Ishikawa (cell line): ENCODE measurements around the gene TOR4A.

Experiments used
- CEBPB ChIP-seq: IDR thresholded peaks from 2 replicates; pipeline ENCODE4 v1.6.1; 2012
- CREB1 ChIP-seq: IDR thresholded peaks from 2 replicates; pipeline ENCODE4 v1.6.1; 2012; ENCODE audit warnings: low read depth
- EGR1 ChIP-seq: IDR thresholded peaks from 2 replicates; pipeline ENCODE4 v1.6.1; 2012
- EP300 ChIP-seq: IDR thresholded peaks from 2 replicates; pipeline ENCODE4 v1.6.1; 2012; ENCODE audit warnings: borderline replicate concordance
- FOXM1 ChIP-seq: IDR thresholded peaks from 2 replicates; pipeline ENCODE4 v1.6.1; 2012; ENCODE audit warnings: low read depth, borderline replicate concordance
- NFIC ChIP-seq: IDR thresholded peaks from 2 replicates; pipeline ENCODE4 v1.6.1; 2012
- RAD21 ChIP-seq: IDR thresholded peaks from 2 replicates; pipeline ENCODE4 v1.6.1; 2012; ENCODE audit warnings: low read depth
- TAF1 ChIP-seq: IDR thresholded peaks from 2 replicates; pipeline ENCODE4 v1.6.1; 2012; ENCODE audit warnings: low read depth, mild to moderate bottlenecking
- TCF12 ChIP-seq: IDR thresholded peaks from 2 replicates; pipeline ENCODE4 v1.6.1; 2012; ENCODE audit warnings: low read depth
- TEAD4 ChIP-seq: IDR thresholded peaks from 2 replicates; pipeline ENCODE4 v1.6.1; 2012
- YY1 ChIP-seq: IDR thresholded peaks from 2 replicates; pipeline ENCODE4 v1.6.1; 2012; ENCODE audit warnings: low read depth
- ZBTB7A ChIP-seq: IDR thresholded peaks from 2 replicates; pipeline ENCODE4 v1.6.1; 2012; ENCODE audit warnings: low read depth
- TF ChIP-seq, protein P1 (sequence below): IDR thresholded peaks from 2 replicates; pipeline ENCODE4 v1.6.1; 2012; ENCODE audit warnings: low read depth, mild to moderate bottlenecking
- TF ChIP-seq, protein P2 (sequence below): IDR thresholded peaks from 2 replicates; pipeline ENCODE4 v1.6.1; 2012
- TF ChIP-seq, protein P3 (sequence below): IDR thresholded peaks from 2 replicates; pipeline ENCODE4 v1.6.1; 2012

The TOR4A gene

DNA sequence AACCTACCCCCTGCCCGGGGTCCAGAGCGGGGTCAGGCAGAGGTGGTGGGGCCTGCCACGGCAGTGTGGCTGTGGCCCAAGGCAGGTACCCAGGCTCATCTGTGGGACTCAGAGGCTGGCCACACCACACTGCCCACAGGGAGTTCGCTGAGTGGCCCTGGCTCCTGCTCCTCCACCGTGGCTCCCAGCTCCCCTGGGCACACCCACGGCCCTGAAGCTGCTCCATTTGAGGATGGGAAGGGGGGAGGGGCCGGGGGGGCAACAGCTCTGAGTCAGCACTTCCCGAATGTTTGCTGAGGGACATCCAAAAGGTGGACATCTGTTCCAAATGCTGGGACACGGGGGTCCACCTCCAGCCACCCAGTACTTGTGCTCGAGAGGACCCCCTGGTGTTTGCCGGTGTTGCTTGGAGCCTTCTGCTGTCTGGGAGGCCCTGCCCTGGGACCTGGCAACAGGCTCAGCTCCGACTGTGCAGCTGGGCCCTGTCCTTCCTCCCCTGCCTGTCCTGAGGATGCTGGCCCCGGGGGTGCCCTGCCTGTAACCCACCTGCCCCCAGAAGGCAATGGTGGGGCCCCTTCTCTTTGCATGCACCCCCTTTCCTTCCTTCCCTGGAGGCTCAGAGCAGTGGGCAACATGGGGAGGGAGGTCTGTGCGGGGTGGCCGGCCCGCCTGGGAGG, 27.0 kb downstream of the TOR4A start:
- TF ChIP-seq CEBPB (no peak), FOXM1 (no peak), TAF1 (no peak), EGR1 (no peak), RAD21 (no peak), TEAD4 (no peak), NFIC (no peak), ZBTB7A (peak; percentile 61; the same call in 1 of the 2 replicates), EP300 (no peak), TCF12 (no peak), CREB1 (0 out of 2 replicates have a peak, but pooled peaks have one; percentile 12), YY1 (no peak)
- TF ChIP-seq, protein P1, sequence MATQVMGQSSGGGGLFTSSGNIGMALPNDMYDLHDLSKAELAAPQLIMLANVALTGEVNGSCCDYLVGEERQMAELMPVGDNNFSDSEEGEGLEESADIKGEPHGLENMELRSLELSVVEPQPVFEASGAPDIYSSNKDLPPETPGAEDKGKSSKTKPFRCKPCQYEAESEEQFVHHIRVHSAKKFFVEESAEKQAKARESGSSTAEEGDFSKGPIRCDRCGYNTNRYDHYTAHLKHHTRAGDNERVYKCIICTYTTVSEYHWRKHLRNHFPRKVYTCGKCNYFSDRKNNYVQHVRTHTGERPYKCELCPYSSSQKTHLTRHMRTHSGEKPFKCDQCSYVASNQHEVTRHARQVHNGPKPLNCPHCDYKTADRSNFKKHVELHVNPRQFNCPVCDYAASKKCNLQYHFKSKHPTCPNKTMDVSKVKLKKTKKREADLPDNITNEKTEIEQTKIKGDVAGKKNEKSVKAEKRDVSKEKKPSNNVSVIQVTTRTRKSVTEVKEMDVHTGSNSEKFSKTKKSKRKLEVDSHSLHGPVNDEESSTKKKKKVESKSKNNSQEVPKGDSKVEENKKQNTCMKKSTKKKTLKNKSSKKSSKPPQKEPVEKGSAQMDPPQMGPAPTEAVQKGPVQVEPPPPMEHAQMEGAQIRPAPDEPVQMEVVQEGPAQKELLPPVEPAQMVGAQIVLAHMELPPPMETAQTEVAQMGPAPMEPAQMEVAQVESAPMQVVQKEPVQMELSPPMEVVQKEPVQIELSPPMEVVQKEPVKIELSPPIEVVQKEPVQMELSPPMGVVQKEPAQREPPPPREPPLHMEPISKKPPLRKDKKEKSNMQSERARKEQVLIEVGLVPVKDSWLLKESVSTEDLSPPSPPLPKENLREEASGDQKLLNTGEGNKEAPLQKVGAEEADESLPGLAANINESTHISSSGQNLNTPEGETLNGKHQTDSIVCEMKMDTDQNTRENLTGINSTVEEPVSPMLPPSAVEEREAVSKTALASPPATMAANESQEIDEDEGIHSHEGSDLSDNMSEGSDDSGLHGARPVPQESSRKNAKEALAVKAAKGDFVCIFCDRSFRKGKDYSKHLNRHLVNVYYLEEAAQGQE = no peak
- TF ChIP-seq, protein P2, sequence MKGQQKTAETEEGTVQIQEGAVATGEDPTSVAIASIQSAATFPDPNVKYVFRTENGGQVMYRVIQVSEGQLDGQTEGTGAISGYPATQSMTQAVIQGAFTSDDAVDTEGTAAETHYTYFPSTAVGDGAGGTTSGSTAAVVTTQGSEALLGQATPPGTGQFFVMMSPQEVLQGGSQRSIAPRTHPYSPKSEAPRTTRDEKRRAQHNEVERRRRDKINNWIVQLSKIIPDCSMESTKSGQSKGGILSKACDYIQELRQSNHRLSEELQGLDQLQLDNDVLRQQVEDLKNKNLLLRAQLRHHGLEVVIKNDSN = no peak
- TF ChIP-seq, protein P3, sequence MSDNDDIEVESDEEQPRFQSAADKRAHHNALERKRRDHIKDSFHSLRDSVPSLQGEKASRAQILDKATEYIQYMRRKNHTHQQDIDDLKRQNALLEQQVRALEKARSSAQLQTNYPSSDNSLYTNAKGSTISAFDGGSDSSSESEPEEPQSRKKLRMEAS = no peak

DNA sequence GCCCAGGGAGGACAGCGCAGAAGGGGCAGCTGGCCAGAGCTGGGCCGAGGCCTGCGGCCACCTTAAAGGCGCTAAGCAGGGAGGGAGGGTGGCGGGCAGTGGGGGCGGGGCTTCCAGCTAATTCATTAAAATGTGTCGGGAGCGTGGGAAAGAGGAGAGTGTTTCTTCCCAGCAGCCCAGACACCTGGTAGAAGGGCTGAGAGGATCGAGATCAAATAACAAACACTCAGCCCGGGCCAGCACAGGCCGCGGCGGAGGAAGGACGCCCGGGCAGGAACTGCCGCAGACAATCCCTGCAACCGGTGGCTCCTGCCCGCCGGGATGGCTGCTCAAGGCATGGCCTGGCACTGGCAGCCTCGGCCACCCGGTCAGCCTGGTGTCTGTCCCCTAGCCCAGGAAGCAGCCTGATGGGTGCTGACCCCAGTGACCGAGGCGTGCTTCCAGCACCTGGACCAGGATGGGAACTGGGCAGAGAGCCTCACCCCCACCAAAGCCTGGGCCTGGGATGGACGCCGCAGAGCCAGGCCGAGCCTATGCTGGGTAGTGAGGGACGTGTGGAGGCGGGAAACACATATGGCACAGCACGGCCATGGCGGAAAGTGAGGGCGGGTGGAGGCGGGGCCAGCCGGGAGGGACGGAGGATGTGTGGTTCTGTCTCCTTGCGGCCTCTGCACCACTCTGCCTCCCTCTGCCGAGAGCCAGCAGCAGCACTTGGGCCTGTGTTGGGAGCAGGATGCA, 27.7 kb downstream of the TOR4A start:
- peak; percentile 38; the same call in 1 of the 2 replicates for TF ChIP-seq YY1
- TF ChIP-seq, protein P3 = peak; percentile 61
- peak; percentile 3; the same call in 1 of the 2 replicates for TF ChIP-seq RAD21
- TF ChIP-seq EP300 = peak; percentile 61
- TF ChIP-seq TCF12 = peak; percentile 86
- no peak for TF ChIP-seq CREB1
- 0 out of 2 replicates have a peak, but pooled peaks have one; percentile 44 for TF ChIP-seq NFIC
- TF ChIP-seq, protein P2 = no peak

DNA sequence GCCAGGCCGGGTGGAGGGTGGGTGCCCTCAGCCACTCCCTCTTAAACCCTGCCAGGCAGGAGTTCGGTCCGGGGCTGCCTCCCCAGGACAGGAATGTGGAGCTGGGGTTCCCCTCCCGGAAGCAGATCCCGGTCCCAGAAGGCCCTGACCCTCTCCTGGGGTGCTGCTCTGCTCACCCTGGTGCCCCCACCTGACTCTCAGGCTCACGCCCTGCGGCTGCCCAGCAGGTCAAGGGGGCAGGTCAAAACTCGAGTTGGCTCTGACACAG, 28.2 kb downstream of the TOR4A start:
- TF ChIP-seq, protein P2 = no peak
- TF ChIP-seq YY1 (no peak), FOXM1 (no peak), TEAD4 (no peak), CREB1 (no peak), TAF1 (no peak), RAD21 (no peak)
- TF ChIP-seq, protein P1 = no peak

DNA sequence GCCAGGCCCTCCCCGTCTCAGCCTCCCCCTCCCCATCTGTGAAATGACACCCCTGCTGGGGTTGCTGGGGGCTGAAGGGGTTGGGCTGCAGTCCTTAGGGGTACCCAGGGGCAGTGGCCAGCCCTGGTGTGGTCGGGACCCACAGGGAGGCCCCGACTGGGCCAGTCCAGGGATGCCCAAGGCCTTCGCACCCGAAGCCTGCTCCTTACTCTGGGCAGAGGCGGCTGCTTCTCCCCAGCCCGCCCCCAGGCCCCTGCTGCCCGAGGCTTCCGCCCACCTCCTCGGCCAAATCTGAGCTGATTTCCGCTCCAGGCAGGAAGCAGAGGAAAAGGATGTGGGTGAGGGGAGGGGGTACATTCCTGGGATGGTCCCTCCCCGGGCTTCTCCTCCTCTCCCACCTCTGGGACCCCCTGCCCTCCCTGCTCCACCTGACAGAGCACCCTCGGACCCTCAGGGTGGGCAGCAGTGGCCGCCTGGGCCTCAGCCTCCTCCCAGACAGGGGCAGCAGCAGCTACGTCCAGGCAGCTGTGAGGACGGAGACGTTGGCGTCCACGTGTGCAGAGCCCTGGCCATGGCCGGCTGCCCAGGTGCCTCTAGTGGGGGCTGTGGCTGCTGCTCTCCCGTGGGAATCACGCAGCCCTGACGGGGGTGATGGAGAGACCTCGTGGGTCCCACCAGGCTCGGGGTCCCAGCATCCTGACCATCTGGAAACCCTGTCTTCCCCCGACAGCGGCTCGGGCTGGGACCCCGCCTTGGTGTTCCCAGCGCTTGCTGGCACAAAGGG, 28.7 kb downstream of the TOR4A start:
- TF ChIP-seq RAD21 (no peak), ZBTB7A (0 out of 2 replicates have a peak, but pooled peaks have one; percentile 11)

DNA sequence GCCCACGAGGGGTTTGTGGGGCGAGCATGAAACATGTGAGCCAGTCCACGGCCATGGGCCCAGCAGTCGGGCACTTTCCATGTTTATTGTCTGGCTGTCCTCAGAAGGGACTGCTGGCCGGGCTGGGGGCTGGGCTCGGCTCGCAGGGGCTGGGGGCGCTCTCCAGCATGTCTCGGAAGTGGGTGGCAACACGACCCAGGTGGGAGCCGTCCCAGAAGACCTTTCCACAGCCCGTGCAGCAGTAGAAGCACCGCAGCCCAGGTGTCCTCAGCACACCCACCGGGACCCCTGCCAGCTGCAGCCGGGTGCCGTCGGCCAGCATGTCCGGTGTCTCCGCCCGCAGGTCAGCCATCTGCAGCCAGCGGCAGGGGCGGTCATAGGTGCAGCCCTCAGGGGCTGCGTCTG, 29.3 kb downstream of the TOR4A start:
- TF ChIP-seq, protein P1 = no peak
- no peak for TF ChIP-seq CEBPB
- TF ChIP-seq, protein P2 = no peak
- no peak for TF ChIP-seq NFIC
- TF ChIP-seq TEAD4 = no peak
- no peak for TF ChIP-seq TCF12
- TF ChIP-seq EP300 = no peak
- TF ChIP-seq TAF1 = no peak
- TF ChIP-seq CREB1 = no peak
- TF ChIP-seq, protein P3 = no peak
- no peak for TF ChIP-seq EGR1
- no peak for TF ChIP-seq YY1
- no peak; the same call in 1 of the 2 replicates for TF ChIP-seq ZBTB7A
- TF ChIP-seq RAD21 = no peak
